Panc1 (cell line): ENCODE data around the gene GIMAP6. TPM values are rescaled to one million over a fixed set of nuclear protein-coding genes. Genes with fewer than 3 reads are reported as not detected.
"Not testable (repeated sequence)": the region's sequence is repeated elsewhere in the genome, so short reads cannot be mapped to it uniquely, and the experiment has no call there.

Experiments used
- ATAC-seq: fragments of 200-7000 bp; cut with Tn5 transposase; 2 replicates; pipeline ENCODE4 v1.9.1; 2020; ENCODE audit warnings: mild to moderate bottlenecking, moderate library complexity
- BruUV-seq: library from RNA; stranded (reverse); fragments of 400-500 nt; replicated peaks from 2 replicates; lab custom pipeline; 2021; lab: Mats Ljungman, UMichigan
- CTCF ChIA-PET: fragments of 300-600 bp; sonication (Branson Sonifier 250); formaldehyde crosslinking; loops from one replicate; lab custom pipeline; 2022; ENCODE audit warnings: antibody characterized with exemption; lab: Charles Lee
- POLR2A ChIA-PET: fragments of 300-600 bp; sonication (Branson Sonifier 250); formaldehyde crosslinking; loops from one replicate; lab custom pipeline; 2022; ENCODE audit warnings: antibody characterized with exemption; lab: Charles Lee
- DNase-seq: peaks from one replicate; pipeline ENCODE4 v3.0.0-alpha.2; 2010; ENCODE audit warnings: low read depth, low spot score
- H3K27ac ChIP-seq: 2 replicates; pipeline ENCODE4 v1.5.1; 2011; ENCODE audit warnings: mild to moderate bottlenecking, low read length, inconsistent platforms
- H3K27me3 ChIP-seq: fragments of 200-500 bp; sonication (Bioruptor generic); 2 replicates; pipeline ENCODE4 v1.6.0; 2014; ENCODE audit warnings: low read length, inconsistent platforms; ENCODE audit not compliant: control insufficient read depth, insufficient read depth
- H3K36me3 ChIP-seq: fragments of 200-500 bp; sonication (Bioruptor generic); 2 replicates; pipeline ENCODE4 v1.5.1; 2014; ENCODE audit warnings: inconsistent platforms, mild to moderate bottlenecking, low read length, moderate library complexity; ENCODE audit not compliant: control insufficient read depth, insufficient read depth
- H3K4me1 ChIP-seq: 2 replicates; pipeline ENCODE4 v1.5.1; 2011; ENCODE audit warnings: inconsistent platforms, mild to moderate bottlenecking, low read length, moderate library complexity; ENCODE audit not compliant: control insufficient read depth, insufficient read depth
- H3K4me3 ChIP-seq, 2 experiments: 2 replicates each; pipeline ENCODE4 v1.5.1; 2011 to 2012; ENCODE audit warnings: low read depth in 2 of 2, low read length in 2 of 2, mild to moderate bottlenecking in 2 of 2, inconsistent platforms in 1 of 2, moderate library complexity in 1 of 2
- H3K9me3 ChIP-seq: fragments of 200-500 bp; sonication (Bioruptor generic); 2 replicates; pipeline ENCODE4 v1.5.1; 2014; ENCODE audit warnings: low read depth, mild to moderate bottlenecking, inconsistent platforms, low read length, moderate library complexity; ENCODE audit not compliant: control insufficient read depth, insufficient read depth
- POLR2AphosphoS5 ChIP-seq: IDR thresholded peaks from 2 replicates; pipeline ENCODE4 v1.6.1; 2012; ENCODE audit warnings: mild to moderate bottlenecking, low read depth, low read length, moderate library complexity
- SIN3A ChIP-seq: IDR thresholded peaks from 2 replicates; pipeline ENCODE4 v1.6.1; 2012; ENCODE audit warnings: low read depth, mild to moderate bottlenecking, low read length, moderate library complexity, borderline replicate concordance; ENCODE audit not compliant: insufficient read depth
- TCF7L2 ChIP-seq: IDR thresholded peaks from 2 replicates; pipeline ENCODE4 v1.6.1; 2011; ENCODE audit warnings: mild to moderate bottlenecking, low read depth, low read length, inconsistent platforms
- in situ Hi-C: cut with HindIII; loops from 2 replicates; pipeline ENCODE4 v1.10.0; 2016; ENCODE audit warnings: low sequenced_read_pairs, low pct_unique_long_range_greater_than_20kb
- intact Hi-C: fragments of 100-400 bp; cut with micrococcal nuclease; formaldehyde crosslinking; loops from one replicate; pipeline ENCODE4 v1.10.0; 2022; ENCODE audit not compliant: unreplicated experiment
- total RNA-seq: library from RNA; stranded (reverse); gene quantifications from one replicate; pipeline ENCODE4 v1.2.1, GENCODE V29; 2021; ENCODE audit not compliant: unreplicated experiment
- TF ChIP-seq, protein P1 (sequence below): fragments of 450-650 bp; IDR thresholded peaks from 2 replicates; pipeline ENCODE4 v1.5.1; 2017; ENCODE audit warnings: mild to moderate bottlenecking
- TF ChIP-seq, protein P2 (sequence below), 2 experiments: IDR thresholded peaks; 2 replicates each; pipeline ENCODE4 v1.6.1; 2011 to 2012; ENCODE audit warnings: low read depth in 2 of 2, control low read depth in 1 of 2, low read length in 1 of 2, mild to moderate bottlenecking in 1 of 2, moderate library complexity in 1 of 2; ENCODE audit not compliant: insufficient read depth in 1 of 2

The GIMAP6 gene
- total RNA-seq, 1 experiment from 2014 or later = 0.23 TPM

DNA sequence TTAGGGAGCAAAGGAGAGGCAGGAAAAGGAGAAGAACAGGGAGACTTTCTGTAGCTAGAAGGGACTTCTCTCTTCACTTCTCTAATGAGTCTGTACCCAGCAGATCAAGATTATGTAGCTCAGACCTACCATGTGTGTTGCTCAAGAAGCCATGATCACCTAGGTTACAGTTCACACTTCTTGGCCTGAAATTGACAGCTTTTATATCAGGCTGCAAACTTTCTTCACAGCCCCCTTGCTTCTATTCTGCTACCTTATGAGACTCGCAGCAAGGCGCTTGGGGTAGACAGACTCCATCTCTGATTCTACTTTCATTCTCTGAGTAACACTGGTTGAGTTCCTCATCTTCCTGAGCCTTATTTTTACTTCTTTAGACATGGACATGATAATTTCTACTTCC lies 33.7 kb upstream of the GIMAP6 start:
- Histone ChIP-seq H3K9me3 (no peaks in the 10 kb centered on the region), H3K4me1 (no peaks in the 10 kb centered on the region), H3K36me3 (no peaks in the 10 kb centered on the region), H3K4me3 (no peak overlapping the region), H3K27me3 (no peaks in the 10 kb centered on the region; the same call in 1 of the 2 replicates), H3K27ac (no peak overlapping the region)
- CTCF ChIA-PET = no interaction called here
- no peak for DNase-seq
- in situ Hi-C loops (no loop called here), intact Hi-C loops (no loop called here)
- POLR2A ChIA-PET = no interaction called here
- BruUV-seq = no TSS peak
- no peak for ATAC-seq
- TF ChIP-seq, protein P1, sequence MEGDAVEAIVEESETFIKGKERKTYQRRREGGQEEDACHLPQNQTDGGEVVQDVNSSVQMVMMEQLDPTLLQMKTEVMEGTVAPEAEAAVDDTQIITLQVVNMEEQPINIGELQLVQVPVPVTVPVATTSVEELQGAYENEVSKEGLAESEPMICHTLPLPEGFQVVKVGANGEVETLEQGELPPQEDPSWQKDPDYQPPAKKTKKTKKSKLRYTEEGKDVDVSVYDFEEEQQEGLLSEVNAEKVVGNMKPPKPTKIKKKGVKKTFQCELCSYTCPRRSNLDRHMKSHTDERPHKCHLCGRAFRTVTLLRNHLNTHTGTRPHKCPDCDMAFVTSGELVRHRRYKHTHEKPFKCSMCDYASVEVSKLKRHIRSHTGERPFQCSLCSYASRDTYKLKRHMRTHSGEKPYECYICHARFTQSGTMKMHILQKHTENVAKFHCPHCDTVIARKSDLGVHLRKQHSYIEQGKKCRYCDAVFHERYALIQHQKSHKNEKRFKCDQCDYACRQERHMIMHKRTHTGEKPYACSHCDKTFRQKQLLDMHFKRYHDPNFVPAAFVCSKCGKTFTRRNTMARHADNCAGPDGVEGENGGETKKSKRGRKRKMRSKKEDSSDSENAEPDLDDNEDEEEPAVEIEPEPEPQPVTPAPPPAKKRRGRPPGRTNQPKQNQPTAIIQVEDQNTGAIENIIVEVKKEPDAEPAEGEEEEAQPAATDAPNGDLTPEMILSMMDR = no peak
- TF ChIP-seq SIN3A (no peak), TCF7L2 (no peak)

DNA sequence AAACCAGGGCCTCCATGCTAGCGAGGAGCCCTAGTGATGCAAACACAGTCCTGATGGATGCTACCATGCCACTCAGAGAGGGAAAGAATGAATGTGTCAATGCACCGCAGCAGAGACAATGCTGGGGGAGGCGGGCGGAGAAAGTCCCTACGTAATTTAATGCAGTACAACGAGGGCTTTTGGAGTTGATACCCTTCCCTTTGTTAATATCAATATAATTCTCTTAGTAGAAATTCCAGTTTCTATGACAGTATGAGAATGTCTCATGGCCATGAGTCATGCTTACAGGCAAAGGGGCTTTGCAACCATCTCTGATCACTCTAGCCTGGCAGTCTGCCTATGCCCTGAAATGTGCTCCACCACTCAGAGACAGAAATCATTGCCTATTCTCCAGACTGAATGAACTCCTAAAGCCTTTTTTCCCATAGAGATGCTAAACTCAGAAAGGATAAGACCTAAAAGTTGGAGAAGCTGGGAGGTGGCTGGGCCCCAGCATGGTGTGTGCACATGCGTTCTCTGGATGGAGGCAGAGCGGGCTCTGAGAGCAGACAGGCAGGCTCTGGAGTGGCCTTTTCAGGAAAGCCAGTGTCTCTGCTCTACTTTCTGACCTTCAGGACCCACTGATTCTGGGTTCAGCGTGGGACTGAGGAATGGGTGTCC lies 33.0 kb upstream of the GIMAP6 start:
- intact Hi-C loops = no loop called here
- H3K9me3 ChIP-seq = no peaks in the 10 kb centered on the region
- H3K36me3 ChIP-seq = no peaks in the 10 kb centered on the region
- BruUV-seq = no TSS peak
- H3K27me3 ChIP-seq = no peaks in the 10 kb centered on the region; the same call in 1 of the 2 replicates
- no peak for ATAC-seq
- CTCF ChIA-PET = no interaction called here
- in situ Hi-C loops = no loop called here
- DNase-seq = no peak
- TF ChIP-seq POLR2AphosphoS5 = no peak
- H3K4me3 ChIP-seq = no peak overlapping the region
- H3K27ac ChIP-seq = no peak overlapping the region
- POLR2A ChIA-PET = no interaction called here
- H3K4me1 ChIP-seq = no peaks in the 10 kb centered on the region

DNA sequence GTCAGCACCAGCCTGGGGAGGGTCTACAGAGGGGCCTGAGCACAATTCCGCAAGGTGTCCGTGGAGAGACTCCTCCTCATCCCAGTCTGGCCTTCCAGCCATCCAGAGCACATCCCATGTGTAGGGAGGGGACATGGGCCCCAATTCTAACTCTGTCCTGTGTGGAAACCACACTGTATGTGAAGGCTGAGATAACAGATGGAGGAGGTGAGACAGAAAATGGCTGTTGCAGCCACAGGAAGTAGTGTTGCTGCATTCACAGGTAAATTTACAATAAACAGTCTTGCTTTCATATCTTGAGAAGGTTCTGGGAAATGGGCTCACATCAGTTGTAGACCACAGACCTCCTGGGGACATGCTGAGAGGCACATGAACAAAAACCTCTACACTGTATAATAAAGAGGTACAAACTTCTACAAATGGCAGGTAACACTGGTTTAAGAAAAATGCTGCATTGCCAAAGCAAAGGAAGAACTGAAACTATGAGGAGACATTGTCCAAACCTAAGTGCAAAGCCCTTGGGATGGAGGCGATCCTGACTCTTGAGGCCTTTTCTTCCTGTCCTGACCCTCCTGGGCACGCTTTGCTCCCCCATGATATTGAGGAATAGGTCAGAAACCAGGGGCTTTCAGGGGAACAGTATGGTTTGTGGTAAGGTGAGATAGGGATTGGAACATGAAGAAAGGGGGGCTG lies 31.8 kb upstream of the GIMAP6 start:
- no peaks in the 10 kb centered on the region for H3K36me3 ChIP-seq
- in situ Hi-C loops = no loop called here
- no TSS peak for BruUV-seq

DNA sequence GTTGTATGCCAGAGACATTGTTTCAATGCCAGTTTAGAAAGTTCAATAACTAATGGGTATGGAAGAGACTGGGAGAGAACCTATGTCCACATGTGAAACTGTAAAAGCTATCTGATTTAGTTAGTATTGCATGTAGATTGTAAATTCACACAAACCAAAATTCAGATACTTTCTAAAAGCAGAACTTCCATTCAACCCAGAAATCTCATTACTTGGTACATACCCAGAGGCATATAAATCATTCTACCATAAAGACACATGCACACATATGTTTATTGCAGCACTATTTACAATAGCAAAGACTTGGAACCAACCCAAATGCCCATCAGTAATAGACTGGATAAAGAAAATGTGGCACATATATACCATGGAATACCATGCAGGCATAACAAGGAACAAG lies 30.6 kb upstream of the GIMAP6 start:
- ATAC-seq, intact Hi-C loops: not testable (repeated sequence)

More for the DNA sequence above, 31.8 kb upstream of the GIMAP6 start:
- Histone ChIP-seq H3K27ac (no peak overlapping the region), H3K4me1 (no peaks in the 10 kb centered on the region), H3K4me3 (no peak overlapping the region), H3K9me3 (no peaks in the 10 kb centered on the region), H3K27me3 (no peaks in the 10 kb centered on the region; the same call in 1 of the 2 replicates)
- no peak for ATAC-seq
- no peak for DNase-seq
- intact Hi-C loops = no loop called here
- POLR2A ChIA-PET = no interaction called here
- CTCF ChIA-PET = no interaction called here
- TF ChIP-seq TCF7L2 (no peak), SIN3A (no peak), POLR2AphosphoS5 (no peak)
- TF ChIP-seq, protein P2, sequence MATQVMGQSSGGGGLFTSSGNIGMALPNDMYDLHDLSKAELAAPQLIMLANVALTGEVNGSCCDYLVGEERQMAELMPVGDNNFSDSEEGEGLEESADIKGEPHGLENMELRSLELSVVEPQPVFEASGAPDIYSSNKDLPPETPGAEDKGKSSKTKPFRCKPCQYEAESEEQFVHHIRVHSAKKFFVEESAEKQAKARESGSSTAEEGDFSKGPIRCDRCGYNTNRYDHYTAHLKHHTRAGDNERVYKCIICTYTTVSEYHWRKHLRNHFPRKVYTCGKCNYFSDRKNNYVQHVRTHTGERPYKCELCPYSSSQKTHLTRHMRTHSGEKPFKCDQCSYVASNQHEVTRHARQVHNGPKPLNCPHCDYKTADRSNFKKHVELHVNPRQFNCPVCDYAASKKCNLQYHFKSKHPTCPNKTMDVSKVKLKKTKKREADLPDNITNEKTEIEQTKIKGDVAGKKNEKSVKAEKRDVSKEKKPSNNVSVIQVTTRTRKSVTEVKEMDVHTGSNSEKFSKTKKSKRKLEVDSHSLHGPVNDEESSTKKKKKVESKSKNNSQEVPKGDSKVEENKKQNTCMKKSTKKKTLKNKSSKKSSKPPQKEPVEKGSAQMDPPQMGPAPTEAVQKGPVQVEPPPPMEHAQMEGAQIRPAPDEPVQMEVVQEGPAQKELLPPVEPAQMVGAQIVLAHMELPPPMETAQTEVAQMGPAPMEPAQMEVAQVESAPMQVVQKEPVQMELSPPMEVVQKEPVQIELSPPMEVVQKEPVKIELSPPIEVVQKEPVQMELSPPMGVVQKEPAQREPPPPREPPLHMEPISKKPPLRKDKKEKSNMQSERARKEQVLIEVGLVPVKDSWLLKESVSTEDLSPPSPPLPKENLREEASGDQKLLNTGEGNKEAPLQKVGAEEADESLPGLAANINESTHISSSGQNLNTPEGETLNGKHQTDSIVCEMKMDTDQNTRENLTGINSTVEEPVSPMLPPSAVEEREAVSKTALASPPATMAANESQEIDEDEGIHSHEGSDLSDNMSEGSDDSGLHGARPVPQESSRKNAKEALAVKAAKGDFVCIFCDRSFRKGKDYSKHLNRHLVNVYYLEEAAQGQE (IDR thresholded peaks at IDR 0.05; ENCODE audit: insufficient read depth in 1 of 2, low read depth in 2 of 2, low read length in 1 of 2) = no peak
- TF ChIP-seq, protein P1 = no peak

More for the DNA sequence above, 30.6 kb upstream of the GIMAP6 start:
- H3K27me3 ChIP-seq, in situ Hi-C loops, POLR2A ChIA-PET, H3K36me3 ChIP-seq, DNase-seq, BruUV-seq, H3K27ac ChIP-seq, H3K9me3 ChIP-seq, H3K4me1 ChIP-seq, H3K4me3 ChIP-seq, CTCF ChIA-PET: not testable (repeated sequence)
